H1 (cell line): Measurements from ENCODE around the gene EWSR1. TPM values are rescaled to one million over a fixed set of nuclear protein-coding genes. Genes with fewer than 3 reads are reported as not detected.

ENCODE experiments used
- RNF2 ChIP-seq: fragments of 200-900, 300-1000 bp; sonication (generic); IDR thresholded peaks from 2 replicates; pipeline ENCODE4 v1.7.1; 2016; ENCODE audit warnings: borderline replicate concordance, low read depth, mild to moderate bottlenecking, antibody characterized with exemption, low read length; ENCODE audit not compliant: poor library complexity, severe bottlenecking; ENCODE audit errors: missing control alignments
- polyA plus RNA-seq, 7 experiments: library from polyadenylated mRNA; depleted of rRNA in 3 of 7; stranded (reverse) in 5 of 7; unstranded in 2 of 7; fragments of >200 nt in 5 of 7; fragments of 200-250 nt in 2 of 7; gene quantifications; 1 replicate in 5 of 7; 2 replicates in 1 of 7; 4 replicates in 1 of 7; pipeline versions ENCODE4 v1.2.1 to v1.2.3, GENCODE V29; 2011 to 2013; ENCODE audit warnings: missing spikeins in 2 of 7, mixed read lengths in 2 of 7
- total RNA-seq: library from RNA; stranded (reverse); fragmentation: NEBNext Ultra II Directional; extraction: Animal tissue kit (Norgen Biotek cat#: 25700); gene quantifications from 2 replicates; pipeline ENCODE4 v1.2.1, GENCODE V29; 2021

Gene EWSR1
- total and polyA plus RNA-seq, 2 of the 8 experiments (the other 6 are each of a cell fraction or from before 2014, with no cell fraction given): 387 to 930 TPM

GRCh38 chr22:29310065-29310862 is 42.2 kb downstream of the EWSR1 start (continued):
- no peak for TF ChIP-seq RNF2
- TF ChIP-seq, all 59 proteins: peak for 0
